Measurements from ENCODE around the gene LRMDA.

DNA sequence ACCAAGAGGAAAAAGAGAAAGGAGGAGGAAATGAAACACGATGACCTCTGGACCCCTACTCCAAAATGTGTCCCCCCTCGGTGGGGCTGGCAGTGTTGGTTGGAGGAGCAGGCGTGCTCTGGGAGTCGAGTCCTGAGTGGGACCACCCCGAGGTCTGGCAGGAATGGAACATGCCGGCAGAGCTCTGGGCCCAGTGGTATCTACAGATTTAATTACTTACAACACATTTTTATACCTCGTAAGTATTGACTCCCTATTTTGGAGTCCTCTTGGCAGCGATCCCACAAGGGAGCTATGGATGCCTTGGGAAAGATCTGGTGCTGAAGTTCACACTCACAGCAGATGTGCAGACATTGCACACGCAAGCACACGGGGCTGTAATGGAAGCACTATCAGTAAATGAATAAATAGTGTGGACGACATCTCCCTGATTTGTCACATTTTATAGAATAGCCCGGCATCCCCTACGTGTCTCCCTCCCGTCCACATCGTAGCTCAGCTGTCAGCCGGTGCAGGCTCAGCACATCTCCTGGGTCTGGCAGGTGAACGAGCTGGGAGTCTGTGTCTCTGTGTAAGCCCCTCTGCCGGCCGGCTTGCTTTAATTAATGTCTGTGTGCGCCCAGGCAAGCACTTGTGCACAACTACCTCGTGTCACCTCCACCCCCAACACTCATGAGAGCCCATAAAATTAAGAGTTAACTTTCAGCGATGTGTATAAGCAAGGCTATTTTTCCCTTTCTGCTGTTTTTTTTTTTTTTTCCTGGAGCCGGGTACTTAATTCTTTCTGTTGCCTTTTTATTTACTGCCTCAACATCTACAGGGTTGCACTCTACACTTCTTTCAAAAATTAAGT lies 603.2 kb downstream of the LRMDA start:
- TF ChIP-seq, protein P1, sequence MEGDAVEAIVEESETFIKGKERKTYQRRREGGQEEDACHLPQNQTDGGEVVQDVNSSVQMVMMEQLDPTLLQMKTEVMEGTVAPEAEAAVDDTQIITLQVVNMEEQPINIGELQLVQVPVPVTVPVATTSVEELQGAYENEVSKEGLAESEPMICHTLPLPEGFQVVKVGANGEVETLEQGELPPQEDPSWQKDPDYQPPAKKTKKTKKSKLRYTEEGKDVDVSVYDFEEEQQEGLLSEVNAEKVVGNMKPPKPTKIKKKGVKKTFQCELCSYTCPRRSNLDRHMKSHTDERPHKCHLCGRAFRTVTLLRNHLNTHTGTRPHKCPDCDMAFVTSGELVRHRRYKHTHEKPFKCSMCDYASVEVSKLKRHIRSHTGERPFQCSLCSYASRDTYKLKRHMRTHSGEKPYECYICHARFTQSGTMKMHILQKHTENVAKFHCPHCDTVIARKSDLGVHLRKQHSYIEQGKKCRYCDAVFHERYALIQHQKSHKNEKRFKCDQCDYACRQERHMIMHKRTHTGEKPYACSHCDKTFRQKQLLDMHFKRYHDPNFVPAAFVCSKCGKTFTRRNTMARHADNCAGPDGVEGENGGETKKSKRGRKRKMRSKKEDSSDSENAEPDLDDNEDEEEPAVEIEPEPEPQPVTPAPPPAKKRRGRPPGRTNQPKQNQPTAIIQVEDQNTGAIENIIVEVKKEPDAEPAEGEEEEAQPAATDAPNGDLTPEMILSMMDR (IDR thresholded peaks at IDR 0.05), result no peak
- no peak for TF ChIP-seq POLR2A (IDR thresholded peaks at IDR 0.05)

All from body of pancreas (tissue), 4 donors.